GM12878 (cell line): ENCODE measurements around the gene DOK4.

Source experiments
- EP300 ChIP-seq, 2 experiments: fragments of 150-350 bp in 1 of 2; IDR thresholded peaks; 2 replicates each; pipeline ENCODE4 v1.6.1; 2011 to 2012; ENCODE audit warnings: low read depth in 2 of 2, low read length in 2 of 2, borderline replicate concordance in 1 of 2, improper control_type of control experiment in 1 of 2, inconsistent platforms in 1 of 2; ENCODE audit not compliant: control insufficient read depth in 1 of 2
- POLR2A ChIP-seq: IDR thresholded peaks from 2 replicates; pipeline ENCODE4 v1.6.1; 2011; ENCODE audit warnings: low read depth, mild to moderate bottlenecking, low read length
- RFX5 ChIP-seq: IDR thresholded peaks from 2 replicates; pipeline ENCODE4 v1.6.1; 2011; ENCODE audit warnings: low read depth, low read length, improper control_type of control experiment
- SIN3A ChIP-seq: IDR thresholded peaks from 2 replicates; pipeline ENCODE4 v1.6.1; 2012; ENCODE audit warnings: low read depth, low read length, improper control_type of control experiment
- TAF1 ChIP-seq: IDR thresholded peaks from 2 replicates; pipeline ENCODE4 v1.6.1; 2011; ENCODE audit warnings: mild to moderate bottlenecking, low read depth, low read length, borderline replicate concordance

DNA sequence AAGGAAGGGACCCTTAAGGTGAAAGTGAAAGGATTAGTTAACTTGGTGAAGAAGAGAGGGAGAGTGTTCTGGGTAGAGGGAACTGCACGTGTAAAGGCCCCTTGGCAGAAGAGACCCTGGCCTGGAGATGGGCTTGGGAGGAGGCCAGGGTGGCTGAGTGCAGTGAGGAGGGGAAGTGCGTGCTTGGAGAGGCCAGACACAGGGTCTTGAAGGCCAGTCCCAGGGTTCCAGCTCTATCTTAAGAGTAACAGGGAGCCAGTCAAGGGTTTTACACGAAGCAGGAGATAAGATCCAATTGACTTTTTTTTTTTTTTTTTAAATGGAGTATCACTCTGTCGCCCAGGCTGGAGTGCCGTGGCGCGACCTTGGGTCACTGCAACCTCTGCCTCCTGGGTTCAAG, 15.2 kb upstream of the DOK4 start:
- no peak for TF ChIP-seq RFX5
- TF ChIP-seq SIN3A, result no peak
- no peak for TF ChIP-seq POLR2A
- no peak for TF ChIP-seq TAF1
- no peak for TF ChIP-seq EP300 (IDR thresholded peaks at IDR 0.05; ENCODE audit: borderline replicate concordance in 1 of 2, control insufficient read depth in 1 of 2, low read depth in 2 of 2, low read length in 2 of 2)
